Stomach (tissue), 4 donors: ENCODE data around the gene TMEM107.

ENCODE experiments used
- CTCF ChIP-seq, 7 experiments: fragments of 450-650 bp in 4 of 7; fragments of 200-600 bp in 3 of 7; sonication (generic) in 3 of 7; IDR thresholded peaks; one replicate each; pipeline ENCODE4 v1.5.1; 2016 to 2019; ENCODE audit warnings: antibody characterized with exemption in 7 of 7, control low read depth in 2 of 7, mild to moderate bottlenecking in 1 of 7
- POLR2AphosphoS5 ChIP-seq, 3 donors: sonication (generic); formaldehyde crosslinking; IDR thresholded peaks; one replicate each; pipeline ENCODE4 v1.6.1; 2016; ENCODE audit warnings: antibody characterized with exemption in 3 of 3

DNA sequence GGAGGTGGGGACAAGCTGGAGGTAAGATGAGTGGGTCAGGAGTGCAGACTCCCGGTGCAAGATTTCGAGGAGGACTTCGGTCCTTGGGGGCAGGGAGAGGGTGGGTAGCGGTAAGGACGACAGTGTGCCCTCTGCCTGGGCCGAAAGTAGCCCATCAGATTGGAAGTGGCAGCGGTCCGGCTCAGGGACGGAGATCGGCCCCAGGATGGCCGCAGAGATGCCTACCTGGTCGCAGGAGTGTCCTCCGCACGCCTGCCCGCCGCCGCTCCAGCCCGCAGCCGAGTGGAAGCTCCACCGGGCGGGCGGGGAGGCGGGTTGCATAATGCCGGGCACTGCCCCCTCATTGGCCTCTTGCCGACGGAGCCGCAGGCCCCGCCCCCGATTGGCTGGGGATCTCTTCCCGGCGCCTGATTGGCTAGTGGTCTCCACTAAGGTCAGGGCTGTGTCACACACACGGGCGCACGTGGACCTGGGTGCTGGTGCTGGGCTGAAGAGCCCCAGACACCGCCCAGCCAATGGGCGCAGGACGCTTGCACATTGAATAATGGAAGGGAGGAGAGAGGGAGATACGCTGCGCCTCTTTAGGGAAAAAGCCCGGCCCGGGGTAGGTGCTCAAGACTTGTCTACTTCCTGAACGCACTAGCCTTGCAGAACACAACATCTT, 23.9 kb downstream of the TMEM107 start, which contains the start of gene PER1:
- TF ChIP-seq CTCF (IDR thresholded peaks at IDR 0.05) = no peak
- TF ChIP-seq POLR2AphosphoS5 (IDR thresholded peaks at IDR 0.05) = peak; percentile 93 to 99 (median 99)
